OCI-M2 (cell line): ENCODE measurements around the gene EPC2.

Experiments
- DNase-seq: peaks from one replicate; lab custom pipeline; 2025; ENCODE audit not compliant: unreplicated experiment; lab: John Stamatoyannopoulos, UW

The EPC2 gene

DNA sequence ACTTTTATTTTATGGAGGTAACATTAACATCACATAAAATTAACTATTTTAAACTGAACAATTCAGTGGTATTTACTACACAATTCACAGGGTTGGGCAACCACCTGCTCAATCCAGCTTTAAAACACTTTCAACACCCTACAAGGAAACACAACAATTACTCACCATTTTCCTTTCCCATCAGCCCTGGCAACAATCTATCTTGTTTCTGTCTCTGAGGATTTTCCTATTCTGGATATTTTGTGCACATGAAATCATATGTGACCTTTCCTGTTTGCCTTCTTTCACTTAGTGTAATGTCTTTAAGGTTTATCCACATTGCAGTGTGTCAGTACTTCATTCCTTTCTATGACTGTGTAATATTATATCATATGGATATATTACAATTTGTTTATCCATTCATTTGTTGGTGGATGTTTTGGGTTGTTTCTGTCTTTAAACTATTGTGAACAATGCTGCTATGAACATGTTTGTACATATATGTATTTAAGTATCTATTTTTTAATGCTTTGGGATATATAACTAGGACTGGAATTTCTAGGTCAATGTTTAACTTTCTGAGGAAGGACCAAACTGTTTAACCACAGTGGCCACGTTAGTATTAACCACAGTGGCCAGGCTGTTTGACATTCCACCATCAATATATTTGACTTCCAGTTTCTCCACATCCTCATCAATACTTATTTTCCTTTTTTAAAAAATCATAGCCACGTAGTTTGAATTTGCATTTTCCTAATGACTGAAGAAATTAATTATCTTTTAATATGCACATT is 158.1 kb downstream of the EPC2 start:
- DNase-seq: no peak

GRCh38 chr2:148810081-148810480 is 165.5 kb downstream of the EPC2 start:
- DNase-seq: no peak

GRCh38 chr2:148812306-148812705 is 167.8 kb downstream of the EPC2 start:
- no peak for DNase-seq

DNA sequence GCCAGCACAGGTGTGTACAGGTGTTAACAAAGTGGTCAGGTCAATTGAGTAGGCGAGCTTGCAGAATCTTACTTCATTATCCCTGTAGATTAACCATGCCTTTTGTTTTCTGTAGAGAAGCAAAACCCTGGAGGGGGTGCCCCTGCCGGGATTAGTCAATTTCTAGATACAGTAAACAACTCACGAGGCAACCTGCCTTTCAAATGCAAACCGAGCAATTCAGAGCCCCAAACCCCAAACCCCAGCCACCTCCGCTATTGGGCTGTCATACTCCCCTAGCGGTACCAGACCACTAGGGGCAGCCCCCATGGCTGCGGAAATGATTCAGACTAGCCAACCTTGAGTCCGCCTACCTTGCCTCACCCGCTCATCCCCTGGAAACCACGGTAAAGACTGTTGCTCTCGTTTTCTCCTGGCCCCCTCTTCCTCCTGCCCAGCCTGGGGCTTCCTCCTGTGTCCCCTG is 169.1 kb downstream of the EPC2 start:
- DNase-seq: no peak

DNA sequence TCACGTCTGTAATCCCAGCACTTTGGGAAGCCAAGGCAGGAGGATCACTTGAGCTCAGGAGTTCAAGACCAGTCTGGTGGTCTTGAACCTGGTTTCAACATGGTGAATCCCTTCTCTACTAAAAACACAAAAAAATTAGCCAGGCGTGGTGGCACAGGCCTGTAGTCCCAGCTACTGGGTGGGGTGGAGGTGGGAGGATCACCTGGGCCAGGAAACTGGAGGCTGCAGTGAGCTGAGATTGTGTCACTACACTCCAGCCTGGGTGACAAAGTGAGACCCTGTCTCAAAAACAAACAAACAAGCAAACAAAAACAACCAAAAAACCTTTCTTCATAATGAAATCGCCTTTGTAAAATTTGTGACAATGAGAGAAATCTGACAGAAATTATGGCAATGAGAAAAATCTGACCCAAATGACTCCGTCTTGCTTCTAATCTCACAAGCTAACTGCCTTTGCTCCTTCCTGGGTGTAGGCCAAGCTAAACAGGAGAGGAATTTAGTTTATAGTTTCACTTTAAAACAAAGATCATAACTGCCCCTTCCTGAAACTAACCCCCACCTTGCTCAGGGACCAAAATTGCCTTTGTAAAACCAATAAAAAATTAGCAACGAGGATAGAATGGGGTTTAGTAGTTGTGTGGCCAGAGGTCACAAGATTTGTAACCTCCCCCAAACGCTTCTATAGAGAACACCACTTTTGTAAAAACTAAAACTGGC is 169.8 kb downstream of the EPC2 start:
- DNase-seq: no peak

- DNase-seq: no peak
Measured at GRCh38 chr2:148814860-148815419, 170.4 kb downstream of the EPC2 start.

- DNase-seq: no peak
Measured at GRCh38 chr2:148816176-148816575, 171.6 kb downstream of the EPC2 start.

DNA sequence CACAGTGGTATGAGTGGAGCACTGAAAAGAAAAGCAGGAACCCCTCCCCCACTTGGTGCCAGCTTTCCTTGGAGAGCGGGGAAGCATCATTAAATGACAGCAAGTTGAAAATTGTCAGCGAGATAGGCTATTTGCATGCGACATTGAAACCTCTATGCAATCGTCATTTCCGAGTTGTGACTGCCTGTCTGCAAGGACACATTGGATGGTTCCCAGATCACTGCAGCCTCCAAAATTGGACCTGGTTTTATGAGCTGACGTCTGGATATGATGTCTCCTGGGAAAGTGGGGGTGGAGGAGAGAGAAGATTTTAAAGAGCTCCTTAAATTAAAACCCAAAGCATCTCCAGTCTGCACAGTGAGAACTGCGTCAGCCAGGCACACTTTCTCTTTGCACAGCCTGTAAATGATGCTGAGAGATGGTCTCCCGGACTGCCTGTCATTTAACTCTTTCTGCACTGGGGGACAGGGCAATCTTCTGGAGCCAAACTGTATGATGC is 172.7 kb downstream of the EPC2 start:
- DNase-seq: no peak

DNA sequence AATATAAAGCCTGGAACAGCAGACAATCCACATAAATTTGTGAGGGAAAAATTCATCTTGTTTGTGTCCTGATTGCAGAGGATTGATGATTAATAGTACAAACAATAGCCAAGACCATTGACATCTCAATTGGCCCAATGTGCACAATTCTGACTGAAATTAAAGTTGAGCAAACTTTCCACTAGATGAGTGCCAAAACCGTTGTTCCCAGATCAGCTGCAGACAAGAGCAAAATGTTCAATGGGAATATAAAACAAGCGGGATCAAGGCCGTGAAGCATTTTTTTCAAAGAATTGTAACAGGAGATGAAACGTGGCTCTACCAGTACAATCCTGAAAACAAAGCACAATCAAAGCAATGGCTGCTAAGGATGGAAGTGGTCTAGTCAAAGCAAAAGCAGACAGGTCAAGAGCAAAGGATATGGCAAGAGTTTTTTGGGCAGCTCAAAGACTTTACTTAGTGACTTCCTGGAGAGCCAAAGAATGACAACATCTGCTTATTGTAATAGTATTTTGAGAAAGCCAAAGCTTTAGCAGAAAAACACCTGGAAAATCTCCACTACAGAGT is 174.6 kb downstream of the EPC2 start:
- no peak for DNase-seq

DNA sequence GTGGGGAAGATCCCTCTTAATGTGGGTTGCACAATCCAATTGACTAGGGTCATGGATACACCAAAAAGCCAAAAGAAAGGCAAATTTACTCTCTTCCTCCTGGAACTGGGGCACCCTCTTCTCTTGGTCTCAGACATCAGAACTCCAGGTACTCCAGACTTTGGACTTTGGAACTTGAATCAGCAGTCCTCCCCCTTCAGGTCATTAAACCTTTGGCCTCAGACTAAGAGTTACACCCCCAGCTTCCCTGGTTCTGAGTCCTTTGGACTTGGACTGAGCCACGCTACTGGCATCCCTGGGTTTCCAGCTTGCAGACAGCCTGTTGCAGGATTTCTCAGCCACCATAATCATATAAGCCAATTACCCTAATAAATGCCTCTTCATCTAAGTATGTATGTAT is 179.6 kb downstream of the EPC2 start:
- no peak for DNase-seq

GRCh38 chr2:148826791-148827190 is 182.2 kb downstream of the EPC2 start:
- no peak for DNase-seq

DNA sequence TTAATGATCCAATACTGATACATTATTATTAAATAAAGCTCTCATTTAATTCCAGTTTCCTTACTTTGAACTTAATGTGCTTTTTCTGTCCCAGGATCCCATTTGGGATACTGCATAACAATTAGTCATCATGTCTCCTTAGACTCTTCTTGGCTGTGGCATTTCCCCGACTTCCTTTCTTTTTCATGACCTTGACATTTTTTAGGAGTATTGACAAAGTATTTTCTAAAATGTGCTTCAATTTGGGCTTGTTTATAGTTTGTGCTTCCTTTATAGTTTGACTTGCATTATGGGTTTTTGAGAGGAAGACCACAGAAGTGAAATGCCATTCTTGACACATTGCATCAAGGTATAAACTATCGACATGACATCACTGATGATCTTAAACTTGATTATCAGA is 184.4 kb downstream of the EPC2 start:
- no peak for DNase-seq

DNA sequence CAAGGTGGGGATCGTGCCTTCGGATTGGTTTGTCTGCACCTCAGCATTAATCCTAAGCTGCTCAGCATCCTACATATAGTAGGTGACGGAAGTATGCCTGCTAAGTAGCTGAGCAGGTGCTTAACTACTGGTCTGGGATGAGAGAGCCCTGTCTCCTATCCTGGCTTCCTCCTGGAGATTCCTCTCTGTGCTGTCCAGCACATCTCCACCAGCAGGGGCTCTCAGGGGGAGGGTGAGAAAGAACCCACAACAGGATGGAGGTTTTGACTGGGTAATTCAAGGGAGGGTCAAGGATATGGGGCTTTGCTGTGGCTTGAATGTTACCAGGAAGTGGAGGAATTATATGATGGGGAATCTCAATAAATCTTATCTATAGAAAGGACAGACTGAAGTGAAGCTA is 185.1 kb downstream of the EPC2 start:
- no peak for DNase-seq

- DNase-seq: no peak
Measured at GRCh38 chr2:148832637-148833036, 188.1 kb downstream of the EPC2 start.
